Testis (tissue), 2 donors: ENCODE data around the gene SCN4A.

Source experiments
- POLR2A ChIP-seq: fragments of 450-650 bp; IDR thresholded peaks from one replicate; pipeline ENCODE4 v1.6.1; 2017; ENCODE audit warnings: antibody characterized with exemption, mild to moderate bottlenecking, moderate library complexity
- TF ChIP-seq, protein P1 (sequence below), 3 experiments: fragments of 450-650 bp in 2 of 3; fragments of 200-600 bp in 1 of 3; sonication (generic) in 1 of 3; IDR thresholded peaks; one replicate each; pipeline ENCODE4 v1.5.1; 2016 to 2019; ENCODE audit warnings: antibody characterized with exemption in 3 of 3, mild to moderate bottlenecking in 2 of 3, moderate library complexity in 1 of 3

DNA sequence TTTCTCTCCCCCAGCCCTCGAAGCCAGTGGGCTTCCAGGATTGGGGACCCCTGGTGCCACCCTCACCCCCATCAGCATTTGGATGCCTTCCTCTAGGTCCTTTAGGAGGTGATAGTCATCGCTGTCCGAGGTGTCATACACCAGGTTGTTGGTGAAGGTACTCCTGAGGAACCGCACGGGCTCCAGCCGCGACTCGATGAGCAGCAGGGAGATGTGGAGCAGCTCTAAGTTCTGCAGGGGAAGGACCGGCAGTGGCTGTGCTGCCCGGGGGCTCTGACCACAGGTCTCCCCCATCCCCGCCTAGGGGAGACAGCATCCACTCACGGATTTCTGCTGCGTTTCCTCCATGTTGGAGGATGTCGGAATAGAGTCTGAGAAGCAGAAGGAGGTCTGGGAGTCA lies 62.6 kb downstream of the SCN4A start:
- TF ChIP-seq, protein P1, sequence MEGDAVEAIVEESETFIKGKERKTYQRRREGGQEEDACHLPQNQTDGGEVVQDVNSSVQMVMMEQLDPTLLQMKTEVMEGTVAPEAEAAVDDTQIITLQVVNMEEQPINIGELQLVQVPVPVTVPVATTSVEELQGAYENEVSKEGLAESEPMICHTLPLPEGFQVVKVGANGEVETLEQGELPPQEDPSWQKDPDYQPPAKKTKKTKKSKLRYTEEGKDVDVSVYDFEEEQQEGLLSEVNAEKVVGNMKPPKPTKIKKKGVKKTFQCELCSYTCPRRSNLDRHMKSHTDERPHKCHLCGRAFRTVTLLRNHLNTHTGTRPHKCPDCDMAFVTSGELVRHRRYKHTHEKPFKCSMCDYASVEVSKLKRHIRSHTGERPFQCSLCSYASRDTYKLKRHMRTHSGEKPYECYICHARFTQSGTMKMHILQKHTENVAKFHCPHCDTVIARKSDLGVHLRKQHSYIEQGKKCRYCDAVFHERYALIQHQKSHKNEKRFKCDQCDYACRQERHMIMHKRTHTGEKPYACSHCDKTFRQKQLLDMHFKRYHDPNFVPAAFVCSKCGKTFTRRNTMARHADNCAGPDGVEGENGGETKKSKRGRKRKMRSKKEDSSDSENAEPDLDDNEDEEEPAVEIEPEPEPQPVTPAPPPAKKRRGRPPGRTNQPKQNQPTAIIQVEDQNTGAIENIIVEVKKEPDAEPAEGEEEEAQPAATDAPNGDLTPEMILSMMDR (IDR thresholded peaks at IDR 0.05), result no peak
- TF ChIP-seq POLR2A, result no peak
